Breast epithelium (tissue), 4 donors: ENCODE results near the gene SH3TC1. TPM values are rescaled to one million over a fixed set of nuclear protein-coding genes. Genes with fewer than 3 reads are reported as not detected.

Experiments used
- DNase-seq, 2 donors: peaks; one replicate each; pipeline ENCODE4 v3.0.0-alpha.2; 2019; ENCODE audit warnings: low spot score in 2 of 2
- H3K27ac ChIP-seq, 2 donors: fragments of 200-600 bp; sonication (generic) in 1 of 2; one replicate each; pipeline ENCODE4 v1.5.1; 2016 to 2019; ENCODE audit warnings: mild to moderate bottlenecking in 1 of 2
- H3K27me3 ChIP-seq, 2 donors: fragments of 200-600 bp; sonication (generic) in 1 of 2; one replicate each; pipeline versions ENCODE4 v1.5.1 to v1.6.0; 2017 to 2019; ENCODE audit warnings: control low read depth in 1 of 2, mild to moderate bottlenecking in 1 of 2
- H3K36me3 ChIP-seq: fragments of 200-600 bp; one replicate; pipeline ENCODE4 v1.5.1; 2019
- H3K4me1 ChIP-seq, 2 donors: fragments of 200-600 bp; sonication (generic); one replicate each; pipeline ENCODE4 v1.5.1; 2016 to 2019; ENCODE audit warnings: control low read depth in 1 of 2
- H3K4me3 ChIP-seq, 3 donors: fragments of 200-600 bp; sonication (generic); 1 replicate in 2 of 3; 2 replicates in 1 of 3; pipeline ENCODE4 v1.5.1; 2016 to 2019; ENCODE audit warnings: mild to moderate bottlenecking in 3 of 3, moderate library complexity in 2 of 3
- H3K9me3 ChIP-seq, 2 donors: fragments of 200-600 bp; sonication (generic) in 1 of 2; one replicate each; pipeline ENCODE4 v1.5.1; 2016 to 2019; ENCODE audit warnings: control low read depth in 1 of 2
- POLR2A ChIP-seq: fragments of 450-650 bp; IDR thresholded peaks from one replicate; pipeline ENCODE4 v1.6.1; 2016; ENCODE audit warnings: antibody characterized with exemption, mild to moderate bottlenecking, moderate library complexity
- POLR2AphosphoS5 ChIP-seq, 3 donors: sonication (generic); formaldehyde crosslinking; IDR thresholded peaks; one replicate each; pipeline ENCODE4 v1.6.1; 2017; ENCODE audit warnings: antibody characterized with exemption in 3 of 3
- intact Hi-C: fragments of 100-400 bp; cut with DNase I; formaldehyde crosslinking; loops from one replicate; pipeline ENCODE4 v1.15.1; 2023; ENCODE audit warnings: low total_unique reads
- total RNA-seq, 3 donors: library from RNA; depleted of rRNA; stranded (reverse); fragments of >200 nt; gene quantifications; one replicate each; pipeline ENCODE4 v1.1.0, GENCODE V29; 2016
- TF ChIP-seq, protein P1 (sequence below), 3 donors: fragments of 450-650 bp; IDR thresholded peaks; one replicate each; pipeline ENCODE4 v1.5.1; 2016 to 2017; ENCODE audit warnings: antibody characterized with exemption in 3 of 3, mild to moderate bottlenecking in 3 of 3, moderate library complexity in 3 of 3

The SH3TC1 gene
- total RNA-seq, 3 donors from 2014 or later: 16.4 to 28.8 (median 17.3) TPM

DNA sequence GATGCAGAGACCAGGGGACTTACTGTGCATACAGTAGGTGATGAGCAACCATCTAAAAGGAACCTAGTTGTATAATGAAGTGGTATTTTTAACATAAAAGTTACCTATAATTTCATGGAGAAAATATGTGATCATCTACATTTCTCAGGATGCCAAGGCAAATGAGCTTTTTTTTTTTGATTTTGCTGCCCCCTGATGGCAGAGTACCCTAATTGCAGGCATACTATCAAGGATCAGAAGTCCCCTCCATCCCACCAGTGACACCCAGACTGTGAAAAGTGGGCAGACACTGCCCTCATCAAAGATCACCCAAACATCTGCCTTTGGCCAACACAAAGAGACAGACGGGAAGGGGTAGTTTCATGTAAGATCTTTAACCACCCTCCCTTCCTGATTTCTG lies 30.9 kb upstream of the SH3TC1 start:
- H3K4me1 ChIP-seq: no peaks in the 10 kb centered on the region
- TF ChIP-seq, protein P1, sequence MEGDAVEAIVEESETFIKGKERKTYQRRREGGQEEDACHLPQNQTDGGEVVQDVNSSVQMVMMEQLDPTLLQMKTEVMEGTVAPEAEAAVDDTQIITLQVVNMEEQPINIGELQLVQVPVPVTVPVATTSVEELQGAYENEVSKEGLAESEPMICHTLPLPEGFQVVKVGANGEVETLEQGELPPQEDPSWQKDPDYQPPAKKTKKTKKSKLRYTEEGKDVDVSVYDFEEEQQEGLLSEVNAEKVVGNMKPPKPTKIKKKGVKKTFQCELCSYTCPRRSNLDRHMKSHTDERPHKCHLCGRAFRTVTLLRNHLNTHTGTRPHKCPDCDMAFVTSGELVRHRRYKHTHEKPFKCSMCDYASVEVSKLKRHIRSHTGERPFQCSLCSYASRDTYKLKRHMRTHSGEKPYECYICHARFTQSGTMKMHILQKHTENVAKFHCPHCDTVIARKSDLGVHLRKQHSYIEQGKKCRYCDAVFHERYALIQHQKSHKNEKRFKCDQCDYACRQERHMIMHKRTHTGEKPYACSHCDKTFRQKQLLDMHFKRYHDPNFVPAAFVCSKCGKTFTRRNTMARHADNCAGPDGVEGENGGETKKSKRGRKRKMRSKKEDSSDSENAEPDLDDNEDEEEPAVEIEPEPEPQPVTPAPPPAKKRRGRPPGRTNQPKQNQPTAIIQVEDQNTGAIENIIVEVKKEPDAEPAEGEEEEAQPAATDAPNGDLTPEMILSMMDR (IDR thresholded peaks at IDR 0.05): peak in 2 of 3 donors; percentile 13 to 26
- TF ChIP-seq POLR2A: no peak
- TF ChIP-seq POLR2AphosphoS5 (IDR thresholded peaks at IDR 0.05): no peak
- H3K27ac ChIP-seq: no peak overlapping the region
- intact Hi-C loops: no loop called here
- no peak overlapping the region for H3K4me3 ChIP-seq
- no peak for DNase-seq
- H3K36me3 ChIP-seq: no peaks in the 10 kb centered on the region
- H3K9me3 ChIP-seq: peaks cover 0 to 9% of the 10 kb centered on the region in 2 donors
- no peaks in the 10 kb centered on the region for H3K27me3 ChIP-seq

- no peaks in the 10 kb centered on the region for H3K36me3 ChIP-seq
- H3K4me1 ChIP-seq: no peaks in the 10 kb centered on the region
- H3K27me3 ChIP-seq: no peaks in the 10 kb centered on the region
- peaks cover 0 to 9% of the 10 kb centered on the region in 2 donors for H3K9me3 ChIP-seq
- H3K27ac ChIP-seq: no peak overlapping the region
- H3K4me3 ChIP-seq: no peak overlapping the region
- no peak for TF ChIP-seq POLR2AphosphoS5 (IDR thresholded peaks at IDR 0.05)
- no peak for TF ChIP-seq POLR2A
- DNase-seq: no peak
- intact Hi-C loops: no loop called here
Measured at GRCh38 chr4:8168832-8169598, 30.1 kb upstream of the SH3TC1 start.

DNA sequence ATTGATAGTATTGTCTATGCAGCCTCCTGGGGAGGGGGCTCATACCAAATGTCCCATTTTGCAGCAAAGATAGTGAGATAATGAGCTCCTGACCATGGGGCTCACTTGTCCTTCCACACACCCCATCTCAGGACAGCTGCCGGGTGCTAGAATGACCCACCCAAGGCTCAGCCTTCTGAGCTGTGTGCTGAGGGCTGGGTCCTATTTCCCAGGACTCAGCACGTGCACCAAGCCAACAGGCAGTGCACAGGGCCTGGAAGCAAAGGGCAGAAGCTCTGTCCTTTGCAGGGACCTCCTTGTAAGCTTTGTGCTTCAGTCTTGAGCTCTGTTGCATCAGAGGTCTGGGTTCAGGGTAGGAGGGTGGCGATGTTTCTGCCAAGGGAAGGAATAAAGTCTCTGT lies 29.3 kb upstream of the SH3TC1 start:
- Histone ChIP-seq H3K27me3 (no peaks in the 10 kb centered on the region), H3K27ac (no peak overlapping the region), H3K4me3 (no peak overlapping the region), H3K4me1 (no peaks in the 10 kb centered on the region), H3K9me3 (peaks cover 0 to 9% of the 10 kb centered on the region in 2 donors), H3K36me3 (no peaks in the 10 kb centered on the region)
- DNase-seq: no peak
- TF ChIP-seq POLR2A (no peak), POLR2AphosphoS5 (IDR thresholded peaks at IDR 0.05) (no peak)
- TF ChIP-seq, protein P1 (IDR thresholded peaks at IDR 0.05): no peak
- intact Hi-C loops: no loop called here

DNA sequence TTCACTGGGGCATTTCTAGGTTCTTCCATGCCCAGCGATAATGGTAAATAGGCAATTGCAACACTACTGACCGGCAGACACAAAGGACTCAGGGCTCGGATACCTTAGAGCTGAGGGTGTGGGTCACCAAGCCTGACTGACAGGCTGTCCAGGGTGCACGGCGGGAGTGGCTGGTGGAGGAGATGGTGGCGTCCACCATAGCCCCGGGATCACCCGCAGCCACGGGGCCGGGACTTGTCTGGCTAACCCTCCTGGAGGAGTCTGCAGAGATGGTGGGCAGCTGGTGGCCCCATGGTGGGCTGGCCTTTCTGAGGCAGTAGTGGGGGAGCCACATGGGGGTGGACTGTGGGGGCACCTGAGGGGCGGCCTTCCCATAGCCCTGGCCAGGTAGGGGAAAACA lies 28.7 kb upstream of the SH3TC1 start:
- intact Hi-C loops: no loop called here
- DNase-seq: no peak
- H3K36me3 ChIP-seq: no peaks in the 10 kb centered on the region

DNA sequence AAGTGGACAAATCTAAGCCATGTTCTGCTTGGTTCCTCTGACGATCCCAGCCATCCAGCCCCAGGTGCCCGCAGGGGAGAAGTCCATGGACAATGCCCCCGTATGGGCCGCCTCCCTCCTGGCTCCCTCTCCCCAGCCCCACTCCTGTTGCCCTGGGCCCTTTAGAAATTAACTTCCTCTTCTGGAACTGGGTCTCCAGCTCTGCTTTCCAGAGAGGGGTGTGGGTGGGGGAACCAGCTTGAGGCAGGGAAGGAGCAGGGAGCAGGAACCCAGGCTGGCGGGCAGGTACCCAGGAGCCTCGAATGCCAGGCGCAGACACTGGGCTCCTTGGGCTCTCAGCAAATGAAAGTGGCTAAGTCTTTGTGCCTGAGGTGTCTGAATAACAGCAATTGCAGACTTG lies 27.8 kb upstream of the SH3TC1 start:
- Histone ChIP-seq H3K27ac (no peak overlapping the region), H3K36me3 (no peaks in the 10 kb centered on the region), H3K4me3 (no peak overlapping the region), H3K4me1 (no peaks in the 10 kb centered on the region), H3K27me3 (no peaks in the 10 kb centered on the region), H3K9me3 (peaks cover 0 to 9% of the 10 kb centered on the region in 2 donors)
- DNase-seq: no peak
- TF ChIP-seq POLR2AphosphoS5 (IDR thresholded peaks at IDR 0.05) (no peak), POLR2A (no peak)
- TF ChIP-seq, protein P1 (IDR thresholded peaks at IDR 0.05): no peak
- intact Hi-C loops: no loop called here

More for the DNA sequence above, 28.7 kb upstream of the SH3TC1 start:
- Histone ChIP-seq H3K27ac (no peak overlapping the region), H3K4me1 (no peaks in the 10 kb centered on the region), H3K4me3 (no peak overlapping the region), H3K9me3 (peaks cover 0 to 9% of the 10 kb centered on the region in 2 donors), H3K27me3 (no peaks in the 10 kb centered on the region)
- TF ChIP-seq, protein P1 (IDR thresholded peaks at IDR 0.05): no peak
- TF ChIP-seq POLR2AphosphoS5 (IDR thresholded peaks at IDR 0.05) (no peak), POLR2A (no peak)
